DND-41 (cell line): ENCODE data around the gene SZRD1.

Experiments used
- CTCF ChIP-seq: IDR thresholded peaks from 2 replicates; pipeline ENCODE4 v1.5.1; 2012; ENCODE audit warnings: borderline replicate concordance, low read length, moderate library complexity, mild to moderate bottlenecking; ENCODE audit not compliant: poor library complexity, severe bottlenecking; ENCODE audit errors: extremely low read depth
- EZH2 ChIP-seq: IDR thresholded peaks from 3 replicates; pipeline ENCODE4 v1.6.1; 2012; ENCODE audit warnings: borderline replicate concordance, low read depth, mild to moderate bottlenecking, moderate library complexity, low read length, inconsistent platforms; ENCODE audit not compliant: severe bottlenecking

- TF ChIP-seq EZH2 (no peak), CTCF (no peak)
Measured at GRCh38 chr1:16366722-16367257, at the start of gene SZRD1.
